Neutrophil (primary cell): Measurements from ENCODE around the gene PLXDC2.

Experiments
- H3K27ac ChIP-seq: fragments of 200-600 bp; sonication (generic); 2 replicates; pipeline ENCODE4 v1.5.1; 2016; ENCODE audit warnings: mild to moderate bottlenecking, moderate library complexity
- H3K27me3 ChIP-seq: fragments of 200-600 bp; sonication (generic); 2 replicates; pipeline ENCODE4 v1.6.0; 2016; ENCODE audit warnings: mild to moderate bottlenecking
- H3K36me3 ChIP-seq: fragments of 200-600 bp; sonication (generic); 2 replicates; pipeline ENCODE4 v1.5.1; 2017
- H3K4me1 ChIP-seq, 2 experiments: fragments of 200-600 bp in 1 of 2; sonication (generic) in 1 of 2; 1 replicate in 1 of 2; 2 replicates in 1 of 2; pipeline versions ENCODE4 v1.5.1 to v1.6.1; 2013 to 2016; ENCODE audit warnings: low read depth in 1 of 2, low read length in 1 of 2, mild to moderate bottlenecking in 1 of 2, moderate library complexity in 1 of 2; ENCODE audit not compliant: control insufficient read depth in 1 of 2, insufficient read depth in 1 of 2
- H3K4me3 ChIP-seq, 2 experiments: fragments of 200-600 bp in 1 of 2; sonication (generic) in 1 of 2; 1 replicate in 1 of 2; 2 replicates in 1 of 2; pipeline ENCODE4 v1.5.1; 2013 to 2016; ENCODE audit warnings: low read depth in 1 of 2, low read length in 1 of 2, mild to moderate bottlenecking in 1 of 2, moderate library complexity in 1 of 2
- H3K9me3 ChIP-seq: fragments of 200-600 bp; sonication (generic); 2 replicates; pipeline ENCODE4 v1.5.1; 2016
- CTCF ChIP-seq: fragments of 200-600 bp; sonication (generic); IDR thresholded peaks from 2 replicates; pipeline ENCODE4 v1.5.1; 2016; ENCODE audit warnings: antibody characterized with exemption

PLXDC2 gene

GRCh38 chr10:19941206-19941880 is 125.1 kb downstream of the PLXDC2 start:
- no peak for TF ChIP-seq CTCF
- H3K27me3 ChIP-seq: no peaks in the 10 kb centered on the region
- no peak overlapping the region for H3K4me3 ChIP-seq
- H3K36me3 ChIP-seq: no peaks in the 10 kb centered on the region
- no peaks in the 10 kb centered on the region for H3K9me3 ChIP-seq
- no peaks in the 10 kb centered on the region for H3K4me1 ChIP-seq
- H3K27ac ChIP-seq: no peak overlapping the region

- no peak overlapping the region for H3K4me3 ChIP-seq
- no peak for TF ChIP-seq CTCF
These were observed 128.9 kb downstream of the PLXDC2 start for GRCh38 chr10:19944911-19945663.

GRCh38 chr10:19946245-19946644 is 130.0 kb downstream of the PLXDC2 start:
- Histone ChIP-seq H3K4me3 (no peak overlapping the region), H3K36me3 (no peaks in the 10 kb centered on the region)
- no peak for TF ChIP-seq CTCF

More at GRCh38 chr10:19944911-19945663, 128.9 kb downstream of the PLXDC2 start:
- no peaks in the 10 kb centered on the region for H3K4me1 ChIP-seq
- no peaks in the 10 kb centered on the region for H3K9me3 ChIP-seq
- H3K36me3 ChIP-seq: no peaks in the 10 kb centered on the region
- no peaks in the 10 kb centered on the region for H3K27me3 ChIP-seq
- H3K27ac ChIP-seq: no peak overlapping the region

GRCh38 chr10:19946791-19947190 is 130.6 kb downstream of the PLXDC2 start:
- Histone ChIP-seq H3K27me3 (no peaks in the 10 kb centered on the region), H3K9me3 (no peaks in the 10 kb centered on the region), H3K4me1 (no peaks in the 10 kb centered on the region), H3K36me3 (no peaks in the 10 kb centered on the region), H3K27ac (no peak overlapping the region), H3K4me3 (no peak overlapping the region)
- no peak for TF ChIP-seq CTCF

More at GRCh38 chr10:19946245-19946644, 130.0 kb downstream of the PLXDC2 start:
- Histone ChIP-seq H3K9me3 (no peaks in the 10 kb centered on the region), H3K4me1 (no peaks in the 10 kb centered on the region), H3K27me3 (no peaks in the 10 kb centered on the region), H3K27ac (no peak overlapping the region)

GRCh38 chr10:19947215-19947614 is 131.0 kb downstream of the PLXDC2 start:
- no peak for TF ChIP-seq CTCF
- H3K27ac ChIP-seq: no peak overlapping the region
- H3K4me3 ChIP-seq: no peak overlapping the region
- no peaks in the 10 kb centered on the region for H3K27me3 ChIP-seq
- H3K36me3 ChIP-seq: no peaks in the 10 kb centered on the region
- no peaks in the 10 kb centered on the region for H3K4me1 ChIP-seq
- H3K9me3 ChIP-seq: no peaks in the 10 kb centered on the region
